COLO668 (cell line): Measurements from ENCODE around the gene SPINK1.
"Not testable (repeated sequence)": the region's sequence is repeated elsewhere in the genome, so short reads cannot be mapped to it uniquely, and the experiment has no call there.

Source experiments
- DNase-seq: peaks from one replicate; lab custom pipeline; 2025; ENCODE audit not compliant: unreplicated experiment; lab: John Stamatoyannopoulos, UW

SPINK1 gene

GRCh38 chr5:147854894-147855773, 23.7 kb upstream of the SPINK1 start:
- no peak for DNase-seq

GRCh38 chr5:147854331-147854730, 22.9 kb upstream of the SPINK1 start:
- no peak for DNase-seq

- DNase-seq, result no peak
Observed at GRCh38 chr5:147853372-147853987, 22.0 kb upstream of the SPINK1 start.

GRCh38 chr5:147852365-147852764, 20.9 kb upstream of the SPINK1 start:
- DNase-seq, result no peak

- no peak for DNase-seq
Observed at GRCh38 chr5:147851578-147851977, 20.1 kb upstream of the SPINK1 start.

- DNase-seq, result no peak
Observed at GRCh38 chr5:147849226-147849625, 17.8 kb upstream of the SPINK1 start.

GRCh38 chr5:147845618-147846017, 14.1 kb upstream of the SPINK1 start:
- no peak for DNase-seq

- no peak for DNase-seq
Observed at GRCh38 chr5:147844846-147845245, 13.4 kb upstream of the SPINK1 start.

- DNase-seq, result no peak
Observed at GRCh38 chr5:147842869-147843268, 11.4 kb upstream of the SPINK1 start.

- no peak for DNase-seq
Observed at GRCh38 chr5:147836439-147836838, 5.0 kb upstream of the SPINK1 start.

GRCh38 chr5:147835386-147835798, 3.9 kb upstream of the SPINK1 start:
- peak; percentile 5 for DNase-seq

- DNase-seq, result no peak
Observed at GRCh38 chr5:147832541-147832940, 1.1 kb upstream of the SPINK1 start.

GRCh38 chr5:147830035-147830434, 1.4 kb downstream of the SPINK1 start:
- DNase-seq, result no peak

GRCh38 chr5:147827017-147827416, 4.5 kb downstream of the SPINK1 start:
- DNase-seq, result not testable (repeated sequence)

GRCh38 chr5:147826361-147826760, 5.1 kb downstream of the SPINK1 start:
- no peak for DNase-seq

GRCh38 chr5:147822686-147823491, 8.6 kb downstream of the SPINK1 start:
- peak; percentile 19 for DNase-seq

- DNase-seq, result not testable (repeated sequence)
Observed at GRCh38 chr5:147822222-147822621, 9.2 kb downstream of the SPINK1 start.

- no peak for DNase-seq
Observed at GRCh38 chr5:147821766-147822165, 9.7 kb downstream of the SPINK1 start.

GRCh38 chr5:147819261-147819770, 12.2 kb downstream of the SPINK1 start:
- no peak for DNase-seq

GRCh38 chr5:147818290-147818689, 13.2 kb downstream of the SPINK1 start:
- no peak for DNase-seq

- no peak for DNase-seq
Observed at GRCh38 chr5:147813696-147814095, 17.8 kb downstream of the SPINK1 start.
